GM20000 (cell line): ENCODE measurements around the gene COL18A1.

Experiments used
- DNase-seq: peaks from one replicate; pipeline ENCODE4 v3.0.0; 2012; ENCODE audit warnings: low spot score
- CTCF ChIP-seq: IDR thresholded peaks from 2 replicates; pipeline ENCODE4 v1.5.1; 2012; ENCODE audit warnings: mild to moderate bottlenecking, control low read depth; ENCODE audit errors: extremely low read depth, missing control alignments

The COL18A1 gene

GRCh38 chr21:45410151-45410864 is 5.3 kb downstream of the COL18A1 start:
- no peak for TF ChIP-seq CTCF
- no peak for DNase-seq

GRCh38 chr21:45410865-45411809 is 6.2 kb downstream of the COL18A1 start:
- no peak for TF ChIP-seq CTCF
- no peak for DNase-seq

DNA sequence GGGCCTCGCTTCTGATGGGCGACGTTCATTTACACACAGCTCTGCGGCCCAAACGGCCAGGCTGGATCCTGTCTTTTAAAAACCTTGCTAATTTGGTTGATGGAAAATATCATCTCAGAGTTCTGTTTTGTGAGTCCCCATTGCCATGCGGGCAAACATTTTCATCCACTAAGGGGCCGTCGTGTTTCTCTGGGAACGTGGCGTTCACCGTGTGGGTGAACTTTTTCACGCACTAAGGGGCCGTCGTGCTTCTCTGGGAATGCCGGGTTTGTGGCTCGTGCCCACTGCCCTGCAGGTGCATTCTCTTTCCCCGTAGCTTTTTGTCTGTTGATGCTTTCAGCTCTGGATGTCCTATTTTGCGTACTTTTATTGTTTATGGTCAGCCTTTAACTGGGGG is 6.8 kb downstream of the COL18A1 start:
- no peak for TF ChIP-seq CTCF
- DNase-seq: no peak

- TF ChIP-seq CTCF: no peak
- no peak for DNase-seq
These were observed 7.5 kb downstream of the COL18A1 start for GRCh38 chr21:45412491-45412890.

DNA sequence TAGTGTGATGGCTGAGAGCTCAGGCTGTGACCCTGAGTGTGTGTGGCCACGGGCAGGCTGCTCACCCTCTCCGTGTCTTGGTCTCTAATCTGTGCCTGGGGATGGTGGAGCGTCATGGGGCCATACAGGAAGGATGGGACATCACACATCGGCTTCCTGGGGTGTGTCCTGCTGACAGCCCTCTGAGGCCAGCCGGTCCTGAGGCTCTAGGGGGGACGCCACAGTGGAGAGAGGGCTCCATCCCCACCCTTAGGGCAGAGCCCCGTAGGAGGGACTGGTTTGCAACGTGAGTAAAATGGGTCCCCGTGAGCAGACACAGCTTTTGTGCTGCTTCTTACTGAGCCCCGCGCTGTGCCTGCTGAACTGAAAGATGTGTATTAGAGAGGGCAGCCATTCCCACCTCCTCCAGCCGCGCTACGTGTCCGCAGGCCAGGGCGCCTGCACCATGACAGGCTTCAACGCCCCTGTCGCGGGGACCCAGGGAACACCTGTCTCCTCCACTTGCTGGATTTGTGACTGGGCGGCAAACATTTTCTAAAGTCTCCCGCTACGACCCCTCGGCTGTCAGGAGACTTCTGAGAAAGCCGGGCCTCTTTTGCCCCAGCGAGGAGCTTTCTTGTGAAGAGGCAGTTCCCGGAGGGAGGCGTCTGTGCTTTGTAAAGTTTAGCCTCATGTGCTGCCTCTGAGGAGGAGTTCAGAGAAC is 8.1 kb downstream of the COL18A1 start:
- no peak for TF ChIP-seq CTCF
- no peak for DNase-seq

DNA sequence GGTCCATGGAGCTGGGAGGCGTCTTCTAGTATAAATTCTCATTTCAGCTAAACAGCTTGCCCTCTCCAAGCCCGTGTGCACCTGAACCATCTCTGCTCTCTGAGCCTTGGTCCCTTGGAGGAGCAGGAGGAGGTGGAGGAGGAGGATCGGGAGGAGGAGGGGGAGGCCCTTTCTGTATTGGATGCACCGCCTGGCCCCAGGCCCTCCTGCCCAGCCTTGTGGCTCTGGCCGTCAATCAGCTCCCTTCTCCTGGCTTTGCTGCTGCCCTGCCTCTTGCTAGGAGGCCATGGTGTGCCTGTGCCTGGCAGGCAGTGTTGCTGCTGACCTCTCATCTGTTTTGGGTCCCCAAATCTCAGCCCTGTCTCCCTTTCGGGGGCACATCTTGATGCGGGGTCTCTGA is 9.0 kb downstream of the COL18A1 start:
- TF ChIP-seq CTCF: no peak
- no peak for DNase-seq
